NB4 (cell line): ENCODE results near the gene RNF126.

Experiments used
- CTCF ChIP-seq: IDR thresholded peaks from one replicate; pipeline ENCODE4 v1.5.1; 2012; ENCODE audit warnings: low read depth, low read length
- POLR2A ChIP-seq: IDR thresholded peaks from 2 replicates; pipeline ENCODE4 v1.6.1; 2011; ENCODE audit warnings: mild to moderate bottlenecking; ENCODE audit not compliant: insufficient read length; ENCODE audit errors: extremely low read depth

GRCh38 chr19:651991-652390 is 11.0 kb downstream of the RNF126 start:
- TF ChIP-seq CTCF, result no peak
- no peak for TF ChIP-seq POLR2A
